Hepatocyte (in vitro differentiated cells): ENCODE measurements around the gene TMEM236. TPM values are rescaled to one million over a fixed set of nuclear protein-coding genes. Genes with fewer than 3 reads are reported as not detected.

Experiments
- DNase-seq: peaks from one replicate; pipeline ENCODE4 v3.0.0-alpha.2; 2016; ENCODE audit warnings: low spot score
- H2AFZ ChIP-seq: fragments of 200-600 bp; sonication (generic); 2 replicates; pipeline ENCODE4 v1.6.0; 2016; ENCODE audit warnings: antibody characterized with exemption, mild to moderate bottlenecking
- H3K27ac ChIP-seq: fragments of 200-600 bp; sonication (generic); 2 replicates; pipeline ENCODE4 v1.5.1; 2016; ENCODE audit warnings: mild to moderate bottlenecking
- H3K27me3 ChIP-seq: fragments of 200-600 bp; sonication (generic); 2 replicates; pipeline ENCODE4 v1.6.1; 2016
- H3K36me3 ChIP-seq: fragments of 200-600 bp; sonication (generic); replicated peaks from 2 replicates; pipeline ENCODE4 v1.5.1; 2016; ENCODE audit warnings: low read depth; ENCODE audit not compliant: insufficient read depth
- H3K4me1 ChIP-seq: fragments of 200-600 bp; sonication (generic); 2 replicates; pipeline ENCODE4 v1.5.1; 2016; ENCODE audit warnings: mild to moderate bottlenecking, moderate library complexity; ENCODE audit not compliant: insufficient read depth
- H3K4me2 ChIP-seq: fragments of 200-600 bp; sonication (generic); 2 replicates; pipeline ENCODE4 v1.6.0; 2016
- H3K4me3 ChIP-seq: fragments of 200-600 bp; sonication (generic); 2 replicates; pipeline ENCODE4 v1.5.1; 2016; ENCODE audit warnings: mild to moderate bottlenecking
- H3K79me2 ChIP-seq: fragments of 200-600 bp; sonication (generic); 2 replicates; pipeline ENCODE4 v1.6.0; 2017; ENCODE audit warnings: mild to moderate bottlenecking
- H3K9me2 ChIP-seq: fragments of 200-600 bp; sonication (generic); replicated peaks from 2 replicates; pipeline ENCODE4 v1.6.0; 2017; ENCODE audit warnings: mild to moderate bottlenecking; ENCODE audit not compliant: insufficient read depth
- H3K9me3 ChIP-seq: fragments of 200-600 bp; sonication (generic); 2 replicates; pipeline ENCODE4 v1.5.1; 2016; ENCODE audit warnings: low read depth, mild to moderate bottlenecking
- H4K20me1 ChIP-seq: fragments of 200-600 bp; sonication (generic); 2 replicates; pipeline ENCODE4 v1.6.0; 2016; ENCODE audit warnings: mild to moderate bottlenecking; ENCODE audit not compliant: insufficient read depth, poor library complexity, severe bottlenecking
- EZH2 ChIP-seq: fragments of 200-600 bp; sonication (generic); IDR thresholded peaks from 2 replicates; pipeline ENCODE4 v1.6.1; 2016; ENCODE audit warnings: antibody characterized with exemption, mild to moderate bottlenecking, borderline replicate concordance
- EZH2phosphoT487 ChIP-seq: fragments of 200-600 bp; sonication (generic); IDR thresholded peaks from one replicate; pipeline ENCODE4 v1.6.1; 2018; ENCODE audit warnings: antibody characterized with exemption, mild to moderate bottlenecking, low read depth, moderate library complexity; ENCODE audit not compliant: unreplicated experiment, severe bottlenecking
- WGBS: methylation state at CpG from one replicate; pipeline ENCODE4 v1.1.6; 2016; ENCODE audit warnings: low lambda C conversion rate; ENCODE audit errors: missing lambda C conversion rate; 5-methylcytosine and 5-hydroxymethylcytosine counted together
- polyA plus RNA-seq: library from polyadenylated mRNA; unstranded; fragments of >200 nt; fragmentation: Nextera tagmentation; extraction: Ambion mirVana; gene quantifications from 2 replicates; pipeline ENCODE4 v1.2.1, GENCODE V29; 2016
- total RNA-seq: library from RNA; depleted of rRNA; stranded (reverse); fragments of >200 nt; gene quantifications from 2 replicates; pipeline ENCODE4 v1.2.3, GENCODE V29; 2014
- TF ChIP-seq, protein P1 (sequence below): fragments of 200-600 bp; sonication (generic); IDR thresholded peaks from 2 replicates; pipeline ENCODE4 v1.5.1; 2016; ENCODE audit warnings: antibody characterized with exemption, mild to moderate bottlenecking; ENCODE audit not compliant: poor library complexity

TMEM236 gene
- total and polyA plus RNA-seq, 2 experiments from 2014 or later: 0.08 to 0.80 TPM

DNA sequence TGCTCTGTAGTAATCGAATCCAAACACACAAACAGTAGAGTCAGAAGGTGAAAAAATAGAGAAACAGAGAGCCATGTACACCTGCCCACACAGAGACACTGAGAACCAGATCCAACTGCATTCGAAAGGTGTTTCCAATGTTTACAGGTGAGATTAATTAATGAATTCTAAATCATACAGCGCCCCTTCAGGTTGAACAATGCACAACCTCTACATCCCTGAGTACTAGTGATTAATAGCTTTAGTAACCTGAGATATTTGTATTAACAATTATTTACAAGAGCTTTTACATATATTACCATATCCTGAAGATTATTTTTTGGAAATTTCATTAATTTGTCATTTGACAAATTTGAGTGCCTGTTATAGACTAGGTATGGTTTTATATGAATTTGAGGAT is 49.5 kb downstream of the TMEM236 start:
- no peaks in the 10 kb centered on the region for H4K20me1 ChIP-seq
- H3K9me3 ChIP-seq: no peaks in the 10 kb centered on the region
- H3K27me3 ChIP-seq: no peaks in the 10 kb centered on the region
- H3K27ac ChIP-seq: no peak overlapping the region
- H3K79me2 ChIP-seq: no peaks in the 10 kb centered on the region
- H3K4me1 ChIP-seq: no peaks in the 10 kb centered on the region
- WGBS: 96% methylated on average over 3 of the region's 3 CpGs
- no peak overlapping the region for H3K4me2 ChIP-seq
- H3K4me3 ChIP-seq: no peak overlapping the region
- no peaks in the 10 kb centered on the region for H3K36me3 ChIP-seq
- no peak for TF ChIP-seq EZH2
- no peak for TF ChIP-seq EZH2phosphoT487
- TF ChIP-seq, protein P1, sequence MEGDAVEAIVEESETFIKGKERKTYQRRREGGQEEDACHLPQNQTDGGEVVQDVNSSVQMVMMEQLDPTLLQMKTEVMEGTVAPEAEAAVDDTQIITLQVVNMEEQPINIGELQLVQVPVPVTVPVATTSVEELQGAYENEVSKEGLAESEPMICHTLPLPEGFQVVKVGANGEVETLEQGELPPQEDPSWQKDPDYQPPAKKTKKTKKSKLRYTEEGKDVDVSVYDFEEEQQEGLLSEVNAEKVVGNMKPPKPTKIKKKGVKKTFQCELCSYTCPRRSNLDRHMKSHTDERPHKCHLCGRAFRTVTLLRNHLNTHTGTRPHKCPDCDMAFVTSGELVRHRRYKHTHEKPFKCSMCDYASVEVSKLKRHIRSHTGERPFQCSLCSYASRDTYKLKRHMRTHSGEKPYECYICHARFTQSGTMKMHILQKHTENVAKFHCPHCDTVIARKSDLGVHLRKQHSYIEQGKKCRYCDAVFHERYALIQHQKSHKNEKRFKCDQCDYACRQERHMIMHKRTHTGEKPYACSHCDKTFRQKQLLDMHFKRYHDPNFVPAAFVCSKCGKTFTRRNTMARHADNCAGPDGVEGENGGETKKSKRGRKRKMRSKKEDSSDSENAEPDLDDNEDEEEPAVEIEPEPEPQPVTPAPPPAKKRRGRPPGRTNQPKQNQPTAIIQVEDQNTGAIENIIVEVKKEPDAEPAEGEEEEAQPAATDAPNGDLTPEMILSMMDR: no peak
- no peaks in the 10 kb centered on the region for H3K9me2 ChIP-seq
- H2AFZ ChIP-seq: no peak overlapping the region
- no peak for DNase-seq

DNA sequence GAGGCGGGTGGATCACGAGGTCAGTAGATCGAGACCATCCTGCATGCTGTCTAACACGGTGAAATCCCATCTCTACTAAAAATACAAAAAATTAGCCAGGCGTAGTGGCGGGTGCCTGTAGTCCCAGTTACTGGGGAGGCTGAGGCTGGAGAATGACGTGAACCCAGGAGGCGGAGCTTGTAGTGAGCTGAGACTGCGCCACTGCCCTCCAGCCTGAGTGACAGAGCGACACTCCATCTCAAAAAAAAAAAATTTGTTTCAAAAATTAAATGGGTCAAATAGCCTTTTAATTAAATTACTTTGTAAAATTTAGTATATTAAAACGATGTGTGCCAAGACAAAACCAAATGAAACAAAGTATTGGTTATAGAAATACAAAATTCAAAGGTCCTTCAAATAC is 50.3 kb downstream of the TMEM236 start:
- Histone ChIP-seq H3K9me2 (no peaks in the 10 kb centered on the region), H2AFZ (no peak overlapping the region), H3K36me3 (no peaks in the 10 kb centered on the region), H3K4me3 (no peak overlapping the region), H3K27me3 (no peaks in the 10 kb centered on the region), H4K20me1 (no peaks in the 10 kb centered on the region), H3K79me2 (no peaks in the 10 kb centered on the region), H3K9me3 (no peaks in the 10 kb centered on the region), H3K4me1 (no peaks in the 10 kb centered on the region), H3K4me2 (no peak overlapping the region), H3K27ac (no peak overlapping the region)
- TF ChIP-seq EZH2 (no peak), EZH2phosphoT487 (no peak)
- TF ChIP-seq, protein P1: no peak
- DNase-seq: no peak
- 87% methylated on average over 11 of the region's 11 CpGs for WGBS

DNA sequence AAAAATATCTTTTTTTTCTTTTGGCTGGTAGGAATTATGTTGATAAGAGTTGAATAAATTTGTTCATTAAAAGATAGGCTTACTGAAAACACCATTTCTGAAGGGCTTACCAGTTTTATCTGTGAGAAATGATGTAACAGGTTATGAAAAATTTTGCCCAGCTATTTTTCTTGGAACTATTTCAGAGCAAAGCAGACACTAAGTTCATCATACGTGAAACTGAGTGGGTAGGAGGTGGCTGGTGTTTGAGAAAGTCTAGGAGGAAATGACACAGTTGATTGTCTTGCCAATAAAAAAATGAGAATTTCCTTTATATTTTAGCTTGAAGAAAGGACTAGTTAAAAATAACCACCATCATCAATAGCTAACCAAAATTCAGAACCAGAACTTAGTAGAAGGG is 51.0 kb downstream of the TMEM236 start:
- H4K20me1 ChIP-seq: no peaks in the 10 kb centered on the region
- H3K27me3 ChIP-seq: no peaks in the 10 kb centered on the region
- H3K9me2 ChIP-seq: no peaks in the 10 kb centered on the region
- H2AFZ ChIP-seq: no peak overlapping the region
- no peak overlapping the region for H3K4me2 ChIP-seq
- no peak overlapping the region for H3K27ac ChIP-seq
- no peaks in the 10 kb centered on the region for H3K4me1 ChIP-seq
- TF ChIP-seq EZH2 (no peak), EZH2phosphoT487 (no peak)
- TF ChIP-seq, protein P1: no peak
- no peak for DNase-seq
- H3K9me3 ChIP-seq: no peaks in the 10 kb centered on the region
- no peaks in the 10 kb centered on the region for H3K79me2 ChIP-seq
- H3K4me3 ChIP-seq: no peak overlapping the region
- WGBS: 87% methylated on average over 1 of the region's 1 CpG
- no peaks in the 10 kb centered on the region for H3K36me3 ChIP-seq

DNA sequence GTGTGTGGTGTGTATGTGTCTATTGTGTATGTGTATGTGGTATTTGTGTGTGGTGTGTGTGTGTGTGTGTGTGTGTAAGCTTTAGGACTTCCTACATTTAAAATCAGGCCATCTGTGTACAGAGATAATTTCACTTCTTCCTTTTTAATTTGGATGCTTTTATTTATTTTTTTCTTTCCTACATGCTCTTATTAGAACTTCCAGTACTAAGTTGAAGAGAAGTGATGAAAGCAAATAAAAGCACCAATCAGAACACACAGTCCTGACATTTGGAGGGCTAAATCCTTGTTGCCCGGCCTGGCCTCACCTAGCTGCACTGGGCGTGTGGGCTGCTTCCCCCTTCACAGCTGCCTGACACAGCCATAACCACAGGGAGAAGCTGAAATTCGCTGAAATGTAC is 53.3 kb downstream of the TMEM236 start:
- Histone ChIP-seq H3K36me3 (no peaks in the 10 kb centered on the region), H3K27me3 (no peaks in the 10 kb centered on the region), H3K4me1 (no peaks in the 10 kb centered on the region), H3K79me2 (no peaks in the 10 kb centered on the region), H3K9me2 (no peaks in the 10 kb centered on the region), H3K4me3 (no peak overlapping the region), H3K9me3 (no peaks in the 10 kb centered on the region), H3K4me2 (no peak overlapping the region), H3K27ac (no peak overlapping the region), H4K20me1 (no peaks in the 10 kb centered on the region), H2AFZ (no peak overlapping the region)
- DNase-seq: no peak
- WGBS: 80% methylated on average over 3 of the region's 3 CpGs
- TF ChIP-seq, protein P1: no peak
- TF ChIP-seq EZH2phosphoT487 (no peak), EZH2 (no peak)
